GM13976 (cell line): ENCODE measurements around the gene INSC.

Source experiments
- DNase-seq: peaks from one replicate; pipeline ENCODE4 v3.0.0; 2012; ENCODE audit warnings: low spot score
- CTCF ChIP-seq: IDR thresholded peaks from 2 replicates; pipeline ENCODE4 v1.5.1; 2012; ENCODE audit warnings: borderline replicate concordance, mild to moderate bottlenecking; ENCODE audit not compliant: insufficient read depth; ENCODE audit errors: extremely low read depth, missing control alignments, control extremely low read depth
- in situ Hi-C: fragments of 300-500 bp; cut with MboI; formaldehyde crosslinking; loops from one replicate; pipeline ENCODE4 v1.12.0; 2022; ENCODE audit warnings: low sequenced_read_pairs, mixed read lengths, inconsistent platforms; ENCODE audit not compliant: unreplicated experiment

INSC gene

GRCh38 chr11:15224466-15224865, 109.7 kb downstream of the INSC start:
- in situ Hi-C loops: no loop called here
- no peak for TF ChIP-seq CTCF
- DNase-seq: no peak

- in situ Hi-C loops: no loop called here
Observed at GRCh38 chr11:15227011-15227410, 112.3 kb downstream of the INSC start.

GRCh38 chr11:15228331-15228849, 113.7 kb downstream of the INSC start:
- in situ Hi-C loops: no loop called here
- TF ChIP-seq CTCF: no peak
- DNase-seq: no peak

More at GRCh38 chr11:15227011-15227410, 112.3 kb downstream of the INSC start:
- no peak for TF ChIP-seq CTCF
- DNase-seq: no peak

GRCh38 chr11:15229069-15229468, 114.3 kb downstream of the INSC start:
- no peak for TF ChIP-seq CTCF
- in situ Hi-C loops: no loop called here
- DNase-seq: no peak

GRCh38 chr11:15232496-15232895, 117.8 kb downstream of the INSC start:
- no peak for DNase-seq
- in situ Hi-C loops: no loop called here
- no peak for TF ChIP-seq CTCF

GRCh38 chr11:15233371-15234165, 118.8 kb downstream of the INSC start:
- TF ChIP-seq CTCF: no peak
- in situ Hi-C loops: no loop called here
- no peak for DNase-seq
